Choroid plexus epithelial cell (primary cell): Measurements from ENCODE around the gene RTRAF.

ENCODE experiments used
- DNase-seq: peaks from one replicate; pipeline ENCODE4 v3.0.0-alpha.2; 2010; ENCODE audit warnings: low read depth
- H3K4me3 ChIP-seq: 2 replicates; pipeline ENCODE4 v1.5.1; 2011; ENCODE audit warnings: low read depth, mild to moderate bottlenecking, control low read depth, low read length, moderate library complexity
- CTCF ChIP-seq: conservative IDR thresholded peaks from 2 replicates; pipeline ENCODE4 v1.5.1; 2011; ENCODE audit warnings: low read depth, mild to moderate bottlenecking, control low read depth, inconsistent platforms, low read length, moderate library complexity

Gene RTRAF

GRCh38 chr14:51957950-51958349, 31.4 kb upstream of the RTRAF start:
- no peak overlapping the region for H3K4me3 ChIP-seq
- no peak for TF ChIP-seq CTCF
- peak; percentile 63 for DNase-seq

- DNase-seq = no peak
- TF ChIP-seq CTCF = no peak
- no peak overlapping the region for H3K4me3 ChIP-seq
Observed at GRCh38 chr14:51959928-51960327, 29.4 kb upstream of the RTRAF start.

- no peak for TF ChIP-seq CTCF
- no peak for DNase-seq
- H3K4me3 ChIP-seq = no peak overlapping the region
Observed at GRCh38 chr14:51960866-51961265, 28.5 kb upstream of the RTRAF start.

GRCh38 chr14:51962711-51963110, 26.6 kb upstream of the RTRAF start:
- TF ChIP-seq CTCF = no peak

GRCh38 chr14:51963286-51963685, 26.1 kb upstream of the RTRAF start:
- H3K4me3 ChIP-seq = peak overlapping the region; percentile 37
- DNase-seq = peak; percentile 69
- no peak for TF ChIP-seq CTCF

More at GRCh38 chr14:51962711-51963110, 26.6 kb upstream of the RTRAF start:
- no peak overlapping the region for H3K4me3 ChIP-seq
- DNase-seq = peak; percentile 42

GRCh38 chr14:51967521-51967920, 21.8 kb upstream of the RTRAF start:
- H3K4me3 ChIP-seq = no peak overlapping the region
- no peak for DNase-seq
- no peak for TF ChIP-seq CTCF

- TF ChIP-seq CTCF = no peak
- no peak for DNase-seq
- no peak overlapping the region for H3K4me3 ChIP-seq
Observed at GRCh38 chr14:51969852-51970540, 19.4 kb upstream of the RTRAF start.
